ENCODE results near the gene TMEM41A.
"Not testable (repeated sequence)": the region's sequence is repeated elsewhere in the genome, so short reads cannot be mapped to it uniquely, and the experiment has no call there.

TMEM41A gene

GRCh38 chr3:185488465-185488864 is 10.4 kb downstream of the TMEM41A start:
- DNase-seq (ENCODE audit: low read depth in 3 of 3), result no peak

GRCh38 chr3:185486394-185486793 is 12.4 kb downstream of the TMEM41A start:
- no peak for DNase-seq (ENCODE audit: low read depth in 3 of 3)

- DNase-seq (ENCODE audit: low read depth in 3 of 3), result no peak
Observed at GRCh38 chr3:185484296-185484695, 14.5 kb downstream of the TMEM41A start.

- no peak for DNase-seq (ENCODE audit: low read depth in 3 of 3)
Observed at GRCh38 chr3:185479373-185479945, 19.4 kb downstream of the TMEM41A start.

GRCh38 chr3:185477316-185477715 is 21.5 kb downstream of the TMEM41A start:
- no peak for DNase-seq (ENCODE audit: low read depth in 3 of 3)

- DNase-seq (ENCODE audit: low read depth in 3 of 3), result not testable (repeated sequence)
Observed at GRCh38 chr3:185474922-185475321, 23.9 kb downstream of the TMEM41A start.

GRCh38 chr3:185473290-185473815 is 25.5 kb downstream of the TMEM41A start:
- no peak for DNase-seq (ENCODE audit: low read depth in 3 of 3)

- DNase-seq (ENCODE audit: low read depth in 3 of 3), result no peak
Observed at GRCh38 chr3:185470323-185470722, 28.5 kb downstream of the TMEM41A start.

GRCh38 chr3:185469542-185469941 is 29.3 kb downstream of the TMEM41A start:
- DNase-seq (ENCODE audit: low read depth in 3 of 3), result no peak

- not testable (repeated sequence) for DNase-seq (ENCODE audit: low read depth in 3 of 3)
Observed at GRCh38 chr3:185466123-185466522, 32.7 kb downstream of the TMEM41A start.

GRCh38 chr3:185465471-185465870 is 33.4 kb downstream of the TMEM41A start:
- DNase-seq (ENCODE audit: low read depth in 3 of 3), result no peak

GRCh38 chr3:185460719-185461350 is 38.0 kb downstream of the TMEM41A start:
- no peak for DNase-seq (ENCODE audit: low read depth in 3 of 3)

- no peak for DNase-seq (ENCODE audit: low read depth in 3 of 3)
Observed at GRCh38 chr3:185460309-185460708, 38.5 kb downstream of the TMEM41A start.

- no peak for DNase-seq (ENCODE audit: low read depth in 3 of 3)
Observed at GRCh38 chr3:185457376-185457775, 41.5 kb downstream of the TMEM41A start.

GRCh38 chr3:185451432-185451831 is 47.4 kb downstream of the TMEM41A start:
- DNase-seq (ENCODE audit: low read depth in 3 of 3), result not testable (repeated sequence)

- no peak for DNase-seq (ENCODE audit: low read depth in 3 of 3)
Observed at GRCh38 chr3:185448107-185448506, 50.7 kb downstream of the TMEM41A start.

GRCh38 chr3:185444329-185444728 is 54.5 kb downstream of the TMEM41A start:
- DNase-seq (ENCODE audit: low read depth in 3 of 3), result no peak

GRCh38 chr3:185442031-185442430 is 56.8 kb downstream of the TMEM41A start:
- DNase-seq (ENCODE audit: low read depth in 3 of 3), result no peak

- DNase-seq (ENCODE audit: low read depth in 3 of 3), result no peak
Observed at GRCh38 chr3:185439745-185440466, 58.9 kb downstream of the TMEM41A start.
